ENCODE measurements around the gene PPP2R5D.
"Not testable (repeated sequence)": the region's sequence is repeated elsewhere in the genome, so short reads cannot be mapped to it uniquely, and the experiment has no call there.

Gene PPP2R5D

DNA sequence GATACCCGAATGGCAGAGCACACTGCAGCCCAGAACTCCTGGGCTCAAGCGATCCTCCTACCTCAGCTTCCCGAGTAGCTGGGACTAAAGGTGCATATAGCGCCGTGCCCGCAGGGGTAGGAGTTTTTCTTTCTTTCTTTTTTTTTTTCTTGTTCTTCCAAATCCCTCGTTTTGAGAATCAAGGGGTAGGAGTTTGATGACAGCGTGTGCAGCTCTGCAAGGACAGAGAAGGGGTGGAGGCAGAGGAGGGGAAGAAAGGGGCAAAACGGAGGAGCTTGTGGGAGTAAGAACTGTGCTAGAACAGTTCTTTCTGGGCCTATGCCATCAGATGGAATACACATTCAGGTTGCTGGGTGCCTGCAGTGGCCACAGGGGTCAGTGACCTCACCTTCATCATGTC lies 52.3 kb downstream of the PPP2R5D start:
- TF ChIP-seq POLR2A (IDR thresholded peaks at IDR 0.05; ENCODE audit: low read length) (no peak), GATA1 (IDR thresholded peaks at IDR 0.05; ENCODE audit: low read depth, low read length) (no peak)
- DNase-seq, result no peak

DNA sequence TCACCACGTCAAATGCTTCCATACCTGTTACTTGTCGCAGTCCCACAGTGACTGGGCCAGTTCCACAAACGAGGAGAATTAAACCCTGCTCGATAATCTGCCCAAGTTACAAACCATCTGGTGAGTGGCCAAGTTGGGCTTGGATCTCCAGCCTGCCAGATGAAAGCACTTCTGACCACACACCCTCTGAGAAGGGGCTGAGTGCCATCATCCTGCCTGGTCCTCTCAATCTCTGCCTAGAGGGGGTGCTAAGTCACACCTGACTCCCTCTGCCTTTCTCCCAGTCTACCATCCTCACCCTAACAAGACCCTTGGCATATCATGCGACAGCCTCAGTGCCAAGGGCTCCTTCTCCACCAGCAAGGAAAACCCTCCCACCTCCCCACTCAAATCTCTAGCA lies 52.8 kb downstream of the PPP2R5D start:
- no peak for TF ChIP-seq GATA1 (IDR thresholded peaks at IDR 0.05; ENCODE audit: low read depth, low read length)
- no peak for TF ChIP-seq POLR2A (IDR thresholded peaks at IDR 0.05; ENCODE audit: low read length)

DNA sequence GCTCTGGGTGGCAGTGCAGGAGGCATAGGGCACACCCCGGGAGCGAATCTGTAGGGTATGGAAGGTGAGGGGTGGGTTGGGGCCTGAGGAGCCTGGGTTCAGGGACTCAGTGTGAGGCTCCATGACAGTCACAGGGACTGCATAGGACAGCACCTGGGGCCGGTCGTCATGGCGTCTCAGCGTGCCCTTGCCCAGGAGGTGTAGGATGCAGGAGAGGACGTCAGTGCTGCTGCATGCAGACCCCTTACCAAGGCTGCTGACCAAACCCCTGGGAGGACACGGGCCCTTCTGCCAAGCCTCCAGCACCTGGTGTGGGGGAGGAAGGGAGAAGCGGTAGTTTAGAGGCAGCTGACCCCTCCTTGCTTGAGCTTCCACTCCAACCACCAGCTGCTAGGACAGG lies 53.3 kb downstream of the PPP2R5D start:
- DNase-seq, result no peak
- TF ChIP-seq GATA1 (IDR thresholded peaks at IDR 0.05; ENCODE audit: low read depth, low read length), result no peak
- no peak for TF ChIP-seq POLR2A (IDR thresholded peaks at IDR 0.05; ENCODE audit: low read length)

More for the DNA sequence above, 52.8 kb downstream of the PPP2R5D start:
- DNase-seq, result no peak

DNA sequence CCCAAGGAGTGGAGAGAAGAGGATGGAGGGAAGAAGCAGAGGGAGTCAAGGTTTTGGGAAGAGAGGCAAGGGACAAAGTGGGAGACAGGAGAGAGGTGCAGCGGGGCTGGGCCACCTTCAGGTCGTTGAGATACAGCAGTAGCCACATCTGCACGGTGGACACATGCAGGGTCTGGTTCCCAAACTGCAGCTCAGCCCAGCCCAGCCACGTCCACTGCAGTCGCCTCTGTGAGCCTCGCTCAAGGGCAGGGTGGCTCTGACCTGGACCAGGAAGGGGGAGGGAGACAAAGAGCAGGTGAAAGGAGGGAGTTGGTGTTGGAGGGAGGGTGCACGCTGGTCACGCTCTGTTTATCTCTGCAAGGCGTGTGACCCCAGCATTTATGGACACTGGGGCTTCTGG lies 54.4 kb downstream of the PPP2R5D start:
- no peak for TF ChIP-seq POLR2A (IDR thresholded peaks at IDR 0.05; ENCODE audit: low read length)
- DNase-seq, result no peak

DNA sequence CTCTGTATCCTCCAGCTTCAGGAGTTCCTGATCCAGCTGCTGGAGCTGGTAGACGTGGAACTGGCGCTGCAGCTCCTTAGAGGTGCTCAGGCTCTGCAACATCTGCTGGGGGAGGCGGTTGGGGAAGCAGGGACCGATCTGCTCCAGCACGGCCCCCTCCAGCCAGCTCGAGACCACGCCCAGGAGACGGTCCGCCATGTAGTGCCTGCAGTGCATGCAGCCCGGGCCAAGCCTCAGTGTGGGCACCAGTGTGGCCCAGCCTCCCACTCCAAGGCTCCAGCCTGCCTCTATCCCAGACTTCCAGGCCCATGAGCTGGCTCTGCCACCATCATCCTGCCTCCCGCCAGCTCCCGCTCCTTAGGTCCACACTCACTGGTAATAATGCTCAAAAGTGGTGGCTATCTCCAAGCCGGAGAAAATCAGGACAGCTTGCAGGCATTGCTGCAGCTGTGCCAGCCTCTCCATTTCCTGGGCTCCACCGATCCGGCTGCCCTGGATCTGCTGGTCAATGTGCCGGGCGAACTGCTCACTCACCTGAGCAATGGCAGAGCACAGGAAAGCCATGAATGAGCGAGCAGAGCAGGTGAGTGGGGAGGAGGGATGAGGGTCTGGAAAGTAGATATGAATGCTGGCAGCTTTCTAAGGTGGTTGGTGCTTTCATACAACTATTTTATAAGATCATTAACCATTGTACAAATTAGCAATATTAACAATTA lies 56.3 kb downstream of the PPP2R5D start:
- TF ChIP-seq POLR2A (IDR thresholded peaks at IDR 0.05; ENCODE audit: low read length) (no peak), GATA1 (IDR thresholded peaks at IDR 0.05; ENCODE audit: low read depth, low read length) (no peak)
- no peak for DNase-seq

DNA sequence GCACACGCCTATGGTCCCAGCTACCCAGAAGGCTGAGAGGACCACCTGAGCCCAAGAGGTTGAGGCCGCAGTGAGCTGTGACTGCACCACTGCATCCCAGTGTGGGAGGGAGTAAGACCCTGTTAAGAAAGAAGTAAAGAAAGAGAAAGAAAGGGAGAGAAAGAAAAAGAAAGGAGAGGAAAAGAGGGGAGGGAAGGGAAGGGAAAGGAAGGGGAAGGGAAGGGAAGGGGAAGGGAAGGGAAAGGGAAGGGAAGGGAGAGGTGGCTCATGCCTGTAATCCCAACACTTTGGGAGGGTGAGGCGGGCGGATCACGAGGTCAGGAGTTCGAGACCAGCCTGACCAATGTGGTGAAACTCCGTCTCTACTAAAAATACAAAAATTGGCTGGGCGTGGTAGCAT lies 57.1 kb downstream of the PPP2R5D start:
- not testable (repeated sequence) for DNase-seq

DNA sequence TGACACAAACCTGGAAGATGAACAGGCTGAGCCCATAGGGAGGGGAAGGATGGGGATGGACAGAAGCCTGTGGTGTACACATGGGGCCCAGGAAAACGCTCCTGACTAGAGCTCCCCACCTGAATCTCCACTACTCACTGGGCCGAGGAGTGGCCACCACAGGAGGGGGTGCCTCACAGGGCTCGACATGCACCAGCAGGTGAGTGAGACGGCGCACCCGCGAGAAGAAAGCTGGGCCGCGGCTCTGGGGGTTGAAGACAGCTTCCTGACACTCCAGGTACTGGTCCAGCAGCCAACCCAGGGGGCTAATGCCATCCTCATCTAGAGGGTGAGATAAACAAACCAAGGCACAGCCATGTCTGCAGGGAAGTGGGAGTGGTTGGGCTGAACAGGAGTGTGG lies 58.9 kb downstream of the PPP2R5D start:
- TF ChIP-seq GATA1 (IDR thresholded peaks at IDR 0.05; ENCODE audit: low read depth, low read length), result no peak
- TF ChIP-seq POLR2A (IDR thresholded peaks at IDR 0.05; ENCODE audit: low read length), result no peak

DNA sequence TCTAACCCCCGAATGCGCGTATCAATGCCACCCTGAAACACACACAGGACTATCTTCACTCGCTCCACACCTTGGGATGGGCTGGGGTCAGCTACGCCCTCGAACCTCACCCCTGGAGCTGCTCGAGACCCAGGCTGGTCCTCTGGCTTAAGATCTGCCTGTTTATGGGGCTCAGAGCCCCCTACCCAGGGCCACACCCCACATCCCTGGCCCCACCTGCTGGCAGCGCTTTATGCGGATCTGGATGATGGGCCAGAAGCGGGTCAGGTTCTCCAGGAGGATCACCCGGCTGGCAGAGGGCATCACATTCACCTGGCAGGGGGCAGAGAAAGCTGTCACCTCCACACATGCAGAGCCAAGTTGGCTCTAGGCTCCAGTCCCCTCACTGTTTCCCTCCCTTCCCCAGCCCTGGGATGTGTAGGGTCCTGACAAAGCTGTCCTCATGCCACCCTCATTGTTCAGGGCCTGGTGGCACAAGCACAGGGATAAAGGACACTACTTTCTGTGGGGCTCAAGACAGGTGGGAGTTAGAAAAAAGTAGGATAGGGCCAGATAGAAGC lies 61.1 kb downstream of the PPP2R5D start:
- no peak for DNase-seq
- no peak for TF ChIP-seq GATA1 (IDR thresholded peaks at IDR 0.05; ENCODE audit: low read depth, low read length)
- TF ChIP-seq POLR2A (IDR thresholded peaks at IDR 0.05; ENCODE audit: low read length), result no peak

More for the DNA sequence above, 58.9 kb downstream of the PPP2R5D start:
- DNase-seq, result no peak

DNA sequence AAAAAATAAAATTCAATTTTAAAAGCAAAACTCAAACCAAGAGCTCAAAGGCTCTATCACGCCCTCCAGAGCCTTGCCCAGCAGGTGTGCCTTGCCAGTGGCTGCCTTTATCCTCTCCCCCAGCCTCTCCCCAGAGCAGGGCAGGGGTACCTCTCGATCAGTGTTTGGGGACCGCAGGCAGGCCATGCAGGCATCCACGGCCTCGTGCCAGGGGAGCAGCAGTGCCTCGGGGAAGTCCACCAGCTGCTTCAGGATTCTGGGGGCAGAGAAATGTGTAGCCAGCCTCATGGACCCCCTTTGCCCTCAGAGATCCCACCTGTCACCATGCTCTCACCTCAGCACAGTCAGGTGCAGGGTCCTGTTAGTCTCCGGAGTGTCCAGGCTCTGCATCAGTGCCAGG lies 63.6 kb downstream of the PPP2R5D start:
- DNase-seq, result no peak
- TF ChIP-seq POLR2A (IDR thresholded peaks at IDR 0.05; ENCODE audit: low read length), result no peak
- no peak for TF ChIP-seq GATA1 (IDR thresholded peaks at IDR 0.05; ENCODE audit: low read depth, low read length)

DNA sequence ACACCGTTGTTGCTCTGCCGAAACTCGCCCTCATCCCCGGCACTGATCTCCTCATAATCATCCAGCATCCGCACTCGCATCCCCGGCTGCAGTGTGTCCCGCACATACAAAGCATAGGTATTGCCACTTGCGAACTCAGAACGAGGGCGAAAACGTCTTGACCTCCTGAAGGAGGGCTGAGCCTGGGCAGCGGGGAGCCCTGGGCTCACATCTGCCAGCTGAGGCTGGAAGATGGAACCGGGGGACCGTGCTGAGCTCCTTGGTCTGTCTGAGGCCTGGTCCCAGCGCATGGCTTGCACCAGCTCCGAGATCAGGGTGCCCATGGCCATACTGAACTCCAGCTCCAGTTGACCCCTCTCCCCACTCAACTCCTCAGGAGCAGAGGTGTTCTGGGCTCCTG lies 66.6 kb downstream of the PPP2R5D start:
- TF ChIP-seq POLR2A (IDR thresholded peaks at IDR 0.05; ENCODE audit: low read length) (no peak), GATA1 (IDR thresholded peaks at IDR 0.05; ENCODE audit: low read depth, low read length) (no peak)
- DNase-seq, result no peak

DNA sequence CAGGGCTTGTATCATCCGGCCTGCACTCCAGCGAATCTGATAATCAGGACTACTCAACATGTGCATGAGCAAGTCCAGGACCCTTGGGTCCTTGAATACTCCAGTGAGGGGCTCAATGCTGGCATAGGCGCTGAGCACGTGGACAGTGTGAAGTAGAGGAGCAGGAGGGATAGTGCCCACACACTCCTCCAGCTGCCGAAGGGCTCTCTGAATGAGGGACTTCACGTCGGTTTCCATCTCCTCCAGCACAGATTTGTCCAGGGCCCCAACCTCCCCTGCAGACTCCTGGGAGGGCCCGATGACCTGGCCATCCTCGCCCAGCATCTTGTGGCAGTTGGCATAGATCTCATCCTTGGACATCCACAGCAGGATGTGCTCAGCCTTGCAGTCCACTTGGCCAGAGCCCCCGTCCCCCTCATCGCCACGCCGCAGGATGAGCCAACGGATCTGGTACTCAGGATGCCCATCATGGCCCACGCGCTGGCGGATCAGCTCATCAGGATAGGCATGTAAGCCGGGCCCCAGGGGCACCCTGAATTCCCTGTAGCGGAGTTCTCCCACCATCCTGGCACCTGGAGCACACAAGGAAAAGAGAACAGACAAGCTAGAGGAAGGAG lies 68.0 kb downstream of the PPP2R5D start:
- DNase-seq, result no peak
- TF ChIP-seq GATA1 (IDR thresholded peaks at IDR 0.05; ENCODE audit: low read depth, low read length), result no peak
- TF ChIP-seq POLR2A (IDR thresholded peaks at IDR 0.05; ENCODE audit: low read length), result no peak

DNA sequence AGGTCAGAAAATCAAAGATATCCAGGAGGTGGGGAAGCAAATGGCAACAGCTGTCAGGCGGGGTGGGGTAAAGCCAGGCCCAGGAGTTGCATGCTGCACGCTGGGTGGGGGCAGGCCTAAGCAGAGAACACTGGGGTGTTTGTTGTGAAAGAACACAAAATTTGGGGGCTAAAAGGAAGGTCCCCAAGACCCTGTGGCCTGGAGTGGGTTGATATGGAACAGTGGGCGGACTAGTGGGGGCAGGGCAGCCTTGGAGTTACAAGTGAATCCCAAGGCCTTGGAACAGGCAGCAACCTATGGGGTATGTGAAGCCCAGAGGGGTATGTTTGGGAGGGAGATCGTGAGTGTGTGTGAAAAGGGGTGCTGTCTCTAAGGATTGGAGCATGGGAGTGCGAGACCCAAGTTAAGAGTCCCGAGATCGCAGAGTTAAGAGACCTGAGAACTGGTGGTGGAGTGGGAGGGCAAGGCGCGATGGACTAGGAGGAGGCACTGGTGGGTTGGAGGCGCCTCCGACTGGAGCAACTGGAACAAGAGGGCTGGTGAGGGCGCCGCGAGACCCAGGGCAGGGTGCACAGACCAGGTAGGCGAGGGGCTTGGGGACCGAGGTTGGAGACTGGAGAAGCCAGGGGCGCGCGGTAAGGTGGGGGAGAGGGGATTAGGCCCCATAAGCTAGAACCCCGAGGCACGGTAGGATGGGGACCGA lies 68.6 kb downstream of the PPP2R5D start:
- no peak for TF ChIP-seq GATA1 (IDR thresholded peaks at IDR 0.05; ENCODE audit: low read depth, low read length)
- no peak for TF ChIP-seq POLR2A (IDR thresholded peaks at IDR 0.05; ENCODE audit: low read length)
- peak; percentile 58 to 66 for DNase-seq

DNA sequence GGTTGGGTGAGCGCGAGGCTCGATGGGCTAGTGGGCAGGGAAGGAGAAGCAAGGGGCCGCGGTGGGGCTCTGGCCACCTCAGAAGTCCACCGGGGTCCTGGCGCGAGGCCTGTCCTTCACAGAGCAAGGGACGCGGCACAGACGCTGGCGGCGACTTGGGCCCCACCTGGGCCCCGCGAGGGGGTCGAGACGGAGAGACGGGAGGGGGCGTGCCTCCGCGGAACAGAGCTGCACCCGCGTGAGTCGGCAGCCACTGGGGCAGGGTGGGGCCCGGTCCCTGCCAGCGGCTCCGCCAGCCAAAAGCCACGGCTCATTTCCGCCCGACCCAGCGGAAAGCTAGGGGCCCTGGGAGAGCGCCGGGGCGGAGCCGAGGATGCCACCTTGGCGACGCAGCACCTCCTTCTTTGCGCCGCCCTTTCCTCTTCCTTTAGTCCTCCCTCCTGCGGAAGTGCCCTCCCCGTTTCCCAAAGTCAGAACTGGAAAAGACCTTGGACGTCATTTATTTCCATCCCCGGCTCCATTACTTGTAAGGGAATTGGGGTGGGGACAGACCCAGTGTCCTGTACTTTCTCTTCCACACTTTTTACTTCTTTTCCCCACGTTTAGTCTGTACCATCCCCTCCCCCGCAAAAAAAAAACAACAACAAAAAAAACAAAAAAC lies 69.3 kb downstream of the PPP2R5D start, which contains the start of gene CUL7:
TSS of gene CUL7 (minus strand) at position 307 of the 661 bp plus-strand sequence. CDS start 1,063 bp downstream, outside the sequence.
- peak; percentile 93 to 96 for DNase-seq
- TF ChIP-seq POLR2A (IDR thresholded peaks at IDR 0.05; ENCODE audit: low read length) (peak; percentile 88), GATA1 (IDR thresholded peaks at IDR 0.05; ENCODE audit: low read depth, low read length) (no peak)

Measured in erythroblast (primary cell).